HG03571 (cell line): ENCODE measurements around the gene STRA6.

Experiments
- ATAC-seq: cut with Tn5 transposase; IDR thresholded peaks from one replicate; pipeline ENCODE4 v1.9.1; 2021; ENCODE audit not compliant: unreplicated experiment

Gene STRA6

DNA sequence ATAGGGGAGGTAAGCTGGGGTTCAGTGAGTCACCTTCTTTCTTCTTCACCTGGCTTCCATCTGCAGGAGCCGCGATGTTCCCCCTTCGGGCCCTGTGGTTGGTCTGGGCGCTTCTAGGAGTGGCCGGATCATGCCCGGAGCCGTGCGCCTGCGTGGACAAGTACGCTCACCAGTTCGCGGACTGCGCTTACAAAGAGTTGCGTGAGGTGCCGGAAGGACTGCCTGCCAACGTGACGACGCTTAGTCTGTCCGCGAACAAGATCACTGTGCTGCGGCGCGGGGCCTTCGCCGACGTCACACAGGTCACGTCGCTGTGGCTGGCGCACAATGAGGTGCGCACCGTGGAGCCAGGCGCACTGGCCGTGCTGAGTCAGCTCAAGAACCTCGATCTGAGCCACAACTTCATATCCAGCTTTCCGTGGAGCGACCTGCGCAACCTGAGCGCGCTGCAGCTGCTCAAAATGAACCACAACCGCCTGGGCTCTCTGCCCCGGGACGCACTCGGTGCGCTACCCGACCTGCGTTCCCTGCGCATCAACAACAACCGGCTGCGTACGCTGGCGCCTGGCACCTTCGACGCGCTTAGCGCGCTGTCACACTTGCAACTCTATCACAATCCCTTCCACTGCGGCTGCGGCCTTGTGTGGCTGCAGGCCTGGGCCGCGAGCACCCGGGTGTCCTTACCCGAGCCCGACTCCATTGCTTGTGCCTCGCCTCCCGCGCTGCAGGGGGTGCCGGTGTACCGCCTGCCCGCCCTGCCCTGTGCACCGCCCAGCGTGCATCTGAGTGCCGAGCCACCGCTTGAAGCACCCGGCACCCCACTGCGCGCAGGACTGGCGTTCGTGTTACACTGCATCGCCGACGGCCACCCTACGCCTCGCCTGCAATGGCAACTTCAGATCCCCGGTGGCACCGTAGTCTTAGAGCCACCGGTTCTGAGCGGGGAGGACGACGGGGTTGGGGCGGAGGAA is 69.6 kb downstream of the STRA6 start:
- ATAC-seq = no peak

DNA sequence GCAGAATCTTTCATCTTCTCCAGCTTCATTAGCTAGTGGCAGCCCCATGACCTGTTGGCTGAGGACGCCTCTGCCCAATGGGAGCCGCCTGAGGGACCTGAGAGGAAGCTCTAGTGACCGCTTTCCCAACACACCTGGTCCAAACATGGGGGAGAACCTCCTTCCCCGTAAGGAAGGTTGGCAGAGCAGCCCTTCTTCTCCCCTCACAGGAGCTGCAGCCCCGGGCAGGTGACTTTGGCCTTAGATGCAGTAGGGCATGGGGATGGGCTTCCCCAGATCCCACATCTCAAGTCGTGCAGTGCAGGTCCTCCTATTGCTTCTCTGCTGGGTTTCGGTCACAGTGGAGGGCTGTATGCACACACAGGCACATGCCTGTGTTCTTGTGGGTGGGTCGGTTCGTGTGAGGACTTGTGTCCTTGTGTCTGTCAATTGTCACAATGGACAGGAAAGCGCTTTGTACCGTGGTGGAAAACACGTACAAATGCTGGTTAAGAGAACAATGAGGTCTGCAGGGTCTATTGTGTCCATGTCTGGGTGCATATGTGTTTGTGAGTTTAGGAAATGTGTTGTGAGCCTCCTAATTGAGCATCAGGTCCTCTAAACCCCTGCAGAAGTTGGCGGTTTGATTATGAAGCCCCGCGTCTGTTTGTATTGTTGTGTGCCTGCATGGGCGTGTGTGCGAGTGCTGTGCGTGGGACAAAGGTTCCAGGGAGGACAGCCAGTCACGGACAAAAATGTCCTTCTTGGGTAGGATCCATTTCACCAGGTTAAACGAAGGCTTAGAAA is 70.8 kb downstream of the STRA6 start:
- no peak for ATAC-seq

- ATAC-seq = no peak
Observed at GRCh38 chr15:74130849-74131627, 71.5 kb downstream of the STRA6 start.

DNA sequence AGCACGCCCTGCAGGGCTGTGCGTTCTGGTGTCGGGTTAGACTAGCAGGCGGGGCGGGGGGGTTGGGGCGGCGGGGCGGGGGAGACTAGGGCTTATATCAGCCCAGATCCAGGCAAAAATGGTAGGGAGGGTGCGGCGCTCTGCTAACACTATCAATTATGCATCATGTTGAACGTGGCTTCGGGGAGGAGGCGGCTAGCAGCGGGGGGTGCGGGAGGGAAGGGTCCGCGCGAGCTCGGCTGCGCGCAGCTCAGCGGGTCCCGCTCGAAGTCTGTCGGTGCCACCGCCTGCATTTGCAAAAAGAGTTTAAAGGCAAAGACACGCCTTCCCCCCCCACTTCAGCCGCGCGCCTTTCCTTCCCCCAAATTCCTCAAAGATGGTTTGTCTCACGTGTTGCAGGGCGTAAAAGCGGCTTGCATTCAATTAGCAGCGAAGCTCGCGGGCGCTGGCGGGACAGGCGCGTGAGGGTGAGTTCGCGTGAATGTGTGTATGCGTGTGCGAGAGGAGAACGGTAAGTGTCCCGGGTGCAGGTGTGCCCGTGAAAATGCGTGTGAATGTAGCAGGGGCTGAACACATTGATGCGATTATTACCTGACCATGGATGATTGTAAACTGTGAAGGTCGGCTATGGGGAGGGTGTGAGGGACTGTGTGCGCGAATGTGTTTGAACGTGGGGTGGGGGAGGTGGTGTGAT is 72.3 kb downstream of the STRA6 start, which contains the start of gene ISLR2:
TSS of gene ISLR2 (plus strand) at position 432 of the 694 bp plus-strand sequence. CDS start 2,169 bp downstream, outside the sequence.
- ATAC-seq = no peak

- no peak for ATAC-seq
Observed at GRCh38 chr15:74129586-74130154, 72.9 kb downstream of the STRA6 start.
